GM21529 (cell line): ENCODE results near the gene CNGA3.
A peak's percentile ranks its signal among the peaks of the same experiment; 100 is the strongest.
"Not testable (repeated sequence)": the region's sequence is repeated elsewhere in the genome, so short reads cannot be mapped to it uniquely, and the experiment has no call there.

Experiments used
- ATAC-seq: cut with Tn5 transposase; IDR thresholded peaks from one replicate; pipeline ENCODE4 v1.9.1; 2021; ENCODE audit not compliant: unreplicated experiment

The CNGA3 gene

GRCh38 chr2:98395977-98396376 is 49.7 kb downstream of the CNGA3 start:
- no peak for ATAC-seq

GRCh38 chr2:98396745-98397355 is 50.6 kb downstream of the CNGA3 start:
- ATAC-seq = no peak

GRCh38 chr2:98399140-98399539 is 52.9 kb downstream of the CNGA3 start:
- no peak for ATAC-seq

- no peak for ATAC-seq
Observed at GRCh38 chr2:98403878-98404277, 57.6 kb downstream of the CNGA3 start.

GRCh38 chr2:98404556-98405250 is 58.4 kb downstream of the CNGA3 start:
- ATAC-seq = no peak

- no peak for ATAC-seq
Observed at GRCh38 chr2:98405301-98405700, 59.0 kb downstream of the CNGA3 start.

- no peak for ATAC-seq
Observed at GRCh38 chr2:98408155-98408554, 61.9 kb downstream of the CNGA3 start.

GRCh38 chr2:98412751-98413458 is 66.6 kb downstream of the CNGA3 start:
- peak; percentile 68 for ATAC-seq

- ATAC-seq = not testable (repeated sequence)
Observed at GRCh38 chr2:98414246-98414645, 68.0 kb downstream of the CNGA3 start.

GRCh38 chr2:98415719-98416248 is 69.5 kb downstream of the CNGA3 start:
- not testable (repeated sequence) for ATAC-seq

GRCh38 chr2:98416383-98417159 is 70.3 kb downstream of the CNGA3 start:
- ATAC-seq = no peak

GRCh38 chr2:98419544-98419943 is 73.3 kb downstream of the CNGA3 start:
- ATAC-seq = no peak

- no peak for ATAC-seq
Observed at GRCh38 chr2:98419977-98420725, 73.9 kb downstream of the CNGA3 start.

GRCh38 chr2:98422449-98422848 is 76.2 kb downstream of the CNGA3 start:
- ATAC-seq = no peak

GRCh38 chr2:98426771-98427170 is 80.5 kb downstream of the CNGA3 start:
- ATAC-seq = no peak

GRCh38 chr2:98432145-98432544 is 85.9 kb downstream of the CNGA3 start:
- ATAC-seq = no peak

GRCh38 chr2:98433363-98433964 is 87.2 kb downstream of the CNGA3 start:
- ATAC-seq = no peak

GRCh38 chr2:98434492-98434891 is 88.2 kb downstream of the CNGA3 start:
- ATAC-seq = no peak

- ATAC-seq = not testable (repeated sequence)
Observed at GRCh38 chr2:98435670-98436069, 89.4 kb downstream of the CNGA3 start.

- no peak for ATAC-seq
Observed at GRCh38 chr2:98436734-98437133, 90.5 kb downstream of the CNGA3 start.
